GM12874 (cell line): ENCODE measurements around the gene UBE2U.

Experiments used
- CTCF ChIP-seq: IDR thresholded peaks from 2 replicates; pipeline ENCODE4 v1.5.1; 2011; ENCODE audit warnings: low read depth, mild to moderate bottlenecking, control low read depth, low read length, moderate library complexity; ENCODE audit not compliant: insufficient read depth

Gene UBE2U

GRCh38 chr1:64179588-64179987 is 23.8 kb upstream of the UBE2U start:
- no peak for TF ChIP-seq CTCF

- TF ChIP-seq CTCF, result no peak
These were observed 21.2 kb upstream of the UBE2U start for GRCh38 chr1:64182207-64182606.

- TF ChIP-seq CTCF, result no peak
These were observed 19.9 kb upstream of the UBE2U start for GRCh38 chr1:64183395-64184002.

- no peak for TF ChIP-seq CTCF
These were observed 19.4 kb upstream of the UBE2U start for GRCh38 chr1:64184003-64184440.

GRCh38 chr1:64186138-64186897 is 17.1 kb upstream of the UBE2U start:
- TF ChIP-seq CTCF, result no peak

GRCh38 chr1:64186898-64187280 is 16.5 kb upstream of the UBE2U start:
- TF ChIP-seq CTCF, result no peak

- no peak for TF ChIP-seq CTCF
These were observed 15.8 kb upstream of the UBE2U start for GRCh38 chr1:64187646-64188045.
